ENCODE data around the gene GALNT2. TPM values are rescaled to one million over a fixed set of nuclear protein-coding genes. Genes with fewer than 3 reads are reported as not detected.

Gene GALNT2
- total and polyA plus RNA-seq, 9 of the 15 experiments (the other 6 are each of a cell fraction or from before 2014, with no cell fraction given) = 1.6 to 106 (median 51.9) TPM

DNA sequence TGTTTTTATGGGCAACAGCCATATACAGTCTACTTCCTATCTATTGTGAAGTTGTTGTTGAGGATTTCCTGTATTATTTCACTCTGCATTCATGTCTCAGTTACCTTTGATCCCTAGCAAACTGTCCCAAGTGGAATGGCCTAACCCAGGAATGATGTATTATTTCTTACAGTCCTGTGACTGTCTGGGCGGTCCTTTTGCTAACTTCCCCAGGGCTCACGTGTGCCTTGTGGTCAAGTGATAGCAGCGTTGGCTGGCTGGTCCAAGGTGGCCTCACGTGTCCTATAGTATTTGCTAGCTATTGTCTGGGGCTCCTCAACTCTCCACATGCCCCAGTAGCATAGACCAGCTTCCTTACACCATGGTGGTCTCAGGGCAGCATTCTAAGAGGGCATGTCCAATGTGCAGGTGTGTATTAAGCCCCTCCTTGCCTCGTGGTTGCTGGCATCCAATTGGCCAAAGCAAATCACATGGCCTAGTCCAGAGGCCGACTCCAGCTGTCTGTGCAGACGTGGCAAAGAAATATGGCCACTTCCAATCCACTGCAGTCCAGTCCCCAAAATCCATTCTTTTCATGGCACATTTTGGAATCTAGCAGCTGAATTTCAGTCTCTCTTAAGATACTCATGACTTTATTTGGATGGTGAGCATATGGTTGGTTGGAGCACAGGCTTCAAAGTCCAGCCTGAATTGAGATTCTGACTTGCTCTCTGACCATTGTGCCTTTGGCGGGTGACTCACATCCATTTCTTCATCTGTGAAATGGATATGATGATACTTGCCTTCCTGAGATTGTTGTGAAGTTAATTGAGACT is 94.1 kb downstream of the GALNT2 start (continued):
- TF ChIP-seq IRF1 (CRISPR knock-in tag; IDR thresholded peaks at IDR 0.05; ENCODE audit: borderline replicate concordance) (no peak), STAT5A (IDR thresholded peaks at IDR 0.05; ENCODE audit: borderline replicate concordance, low read length) (no peak), SIX5 (IDR thresholded peaks at IDR 0.05; ENCODE audit: borderline replicate concordance in 1 of 2, insufficient read depth in 1 of 2, low read depth in 1 of 2, low read length in 2 of 2) (no peak), CREBBP (IDR thresholded peaks at IDR 0.05; ENCODE audit: low read depth, low read length) (no peak), MTA3 (IDR thresholded peaks at IDR 0.05; ENCODE audit: borderline replicate concordance) (no peak), ZNF561 (CRISPR knock-in tag; conservative IDR thresholded peaks at IDR 0.05) (no peak), KLF13 (tag; IDR thresholded peaks at IDR 0.05; ENCODE audit: borderline replicate concordance, low read depth) (no peak), ZC3H11A (IDR thresholded peaks at IDR 0.05; ENCODE audit: low read depth, low read length) (no peak), HOMEZ (CRISPR knock-in tag; IDR thresholded peaks at IDR 0.05) (peak; percentile 88), NCOA4 (IDR thresholded peaks at IDR 0.05; ENCODE audit: partially characterized antibody) (no peak), DIDO1 (tag; IDR thresholded peaks at IDR 0.05; ENCODE audit: low read depth) (no peak), PTRF (tag; IDR thresholded peaks at IDR 0.05) (0 out of 2 replicates have a peak, but pooled peaks have one; percentile 65), ARID2 (IDR thresholded peaks at IDR 0.05) (no peak), ESRRA (IDR thresholded peaks at IDR 0.05; ENCODE audit: borderline replicate concordance, low read depth) (peak; percentile 84; the same call in 1 of the 2 replicates), ZNF436 (CRISPR knock-in tag; IDR thresholded peaks at IDR 0.05) (no peak), RUNX1 (IDR thresholded peaks at IDR 0.05; ENCODE audit: low read depth) (no peak)
- TF ChIP-seq, protein P1, sequence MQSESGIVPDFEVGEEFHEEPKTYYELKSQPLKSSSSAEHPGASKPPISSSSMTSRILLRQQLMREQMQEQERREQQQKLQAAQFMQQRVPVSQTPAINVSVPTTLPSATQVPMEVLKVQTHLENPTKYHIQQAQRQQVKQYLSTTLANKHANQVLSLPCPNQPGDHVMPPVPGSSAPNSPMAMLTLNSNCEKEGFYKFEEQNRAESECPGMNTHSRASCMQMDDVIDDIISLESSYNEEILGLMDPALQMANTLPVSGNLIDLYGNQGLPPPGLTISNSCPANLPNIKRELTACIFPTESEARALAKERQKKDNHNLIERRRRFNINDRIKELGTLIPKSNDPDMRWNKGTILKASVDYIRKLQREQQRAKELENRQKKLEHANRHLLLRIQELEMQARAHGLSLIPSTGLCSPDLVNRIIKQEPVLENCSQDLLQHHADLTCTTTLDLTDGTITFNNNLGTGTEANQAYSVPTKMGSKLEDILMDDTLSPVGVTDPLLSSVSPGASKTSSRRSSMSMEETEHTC (IDR thresholded peaks at IDR 0.05) = peak; percentile 92
- TF ChIP-seq, protein P2, sequence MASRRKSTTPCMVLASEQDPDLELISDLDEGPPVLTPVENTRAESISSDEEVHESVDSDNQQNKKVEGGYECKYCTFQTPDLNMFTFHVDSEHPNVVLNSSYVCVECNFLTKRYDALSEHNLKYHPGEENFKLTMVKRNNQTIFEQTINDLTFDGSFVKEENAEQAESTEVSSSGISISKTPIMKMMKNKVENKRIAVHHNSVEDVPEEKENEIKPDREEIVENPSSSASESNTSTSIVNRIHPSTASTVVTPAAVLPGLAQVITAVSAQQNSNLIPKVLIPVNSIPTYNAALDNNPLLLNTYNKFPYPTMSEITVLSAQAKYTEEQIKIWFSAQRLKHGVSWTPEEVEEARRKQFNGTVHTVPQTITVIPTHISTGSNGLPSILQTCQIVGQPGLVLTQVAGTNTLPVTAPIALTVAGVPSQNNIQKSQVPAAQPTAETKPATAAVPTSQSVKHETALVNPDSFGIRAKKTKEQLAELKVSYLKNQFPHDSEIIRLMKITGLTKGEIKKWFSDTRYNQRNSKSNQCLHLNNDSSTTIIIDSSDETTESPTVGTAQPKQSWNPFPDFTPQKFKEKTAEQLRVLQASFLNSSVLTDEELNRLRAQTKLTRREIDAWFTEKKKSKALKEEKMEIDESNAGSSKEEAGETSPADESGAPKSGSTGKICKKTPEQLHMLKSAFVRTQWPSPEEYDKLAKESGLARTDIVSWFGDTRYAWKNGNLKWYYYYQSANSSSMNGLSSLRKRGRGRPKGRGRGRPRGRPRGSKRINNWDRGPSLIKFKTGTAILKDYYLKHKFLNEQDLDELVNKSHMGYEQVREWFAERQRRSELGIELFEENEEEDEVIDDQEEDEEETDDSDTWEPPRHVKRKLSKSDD (conservative IDR thresholded peaks at IDR 0.05; ENCODE audit: low read length) = no peak
- TF ChIP-seq, protein P3, sequence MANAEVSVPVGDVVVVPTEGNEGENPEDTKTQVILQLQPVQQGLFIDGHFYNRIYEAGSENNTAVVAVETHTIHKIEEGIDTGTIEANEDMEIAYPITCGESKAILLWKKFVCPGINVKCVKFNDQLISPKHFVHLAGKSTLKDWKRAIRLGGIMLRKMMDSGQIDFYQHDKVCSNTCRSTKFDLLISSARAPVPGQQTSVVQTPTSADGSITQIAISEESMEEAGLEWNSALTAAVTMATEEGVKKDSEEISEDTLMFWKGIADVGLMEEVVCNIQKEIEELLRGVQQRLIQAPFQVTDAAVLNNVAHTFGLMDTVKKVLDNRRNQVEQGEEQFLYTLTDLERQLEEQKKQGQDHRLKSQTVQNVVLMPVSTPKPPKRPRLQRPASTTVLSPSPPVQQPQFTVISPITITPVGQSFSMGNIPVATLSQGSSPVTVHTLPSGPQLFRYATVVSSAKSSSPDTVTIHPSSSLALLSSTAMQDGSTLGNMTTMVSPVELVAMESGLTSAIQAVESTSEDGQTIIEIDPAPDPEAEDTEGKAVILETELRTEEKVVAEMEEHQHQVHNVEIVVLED (CRISPR knock-in tag; IDR thresholded peaks at IDR 0.05) = 0 out of 2 replicates have a peak, but pooled peaks have one; percentile 9

All from K562 (cell line).